GM21360 (cell line): ENCODE data around the gene FN1.

Source experiments
- ATAC-seq: cut with Tn5 transposase; IDR thresholded peaks from one replicate; pipeline ENCODE4 v1.9.1; 2021; ENCODE audit warnings: mild to moderate bottlenecking, moderate library complexity; ENCODE audit not compliant: unreplicated experiment

The FN1 gene

DNA sequence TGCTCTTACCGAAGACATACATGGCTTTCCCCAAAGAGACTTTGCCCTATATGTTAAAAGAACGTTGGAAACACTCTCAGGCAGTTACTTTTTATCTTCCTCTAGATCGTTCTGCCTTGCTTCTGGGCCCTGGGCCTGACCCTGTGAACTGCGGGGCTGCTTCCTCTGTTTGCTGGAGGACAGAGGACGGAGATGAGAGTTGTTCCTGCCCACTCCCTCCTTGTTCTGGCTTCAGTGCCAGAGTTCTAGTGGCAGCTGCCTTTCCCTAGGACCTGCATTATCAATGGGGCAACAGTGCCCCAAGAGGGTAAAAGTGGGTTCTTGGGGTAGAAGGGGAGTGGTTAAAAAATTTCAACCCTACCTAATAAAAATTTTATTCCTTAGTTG is 6.5 kb upstream of the FN1 start:
- no peak for ATAC-seq

DNA sequence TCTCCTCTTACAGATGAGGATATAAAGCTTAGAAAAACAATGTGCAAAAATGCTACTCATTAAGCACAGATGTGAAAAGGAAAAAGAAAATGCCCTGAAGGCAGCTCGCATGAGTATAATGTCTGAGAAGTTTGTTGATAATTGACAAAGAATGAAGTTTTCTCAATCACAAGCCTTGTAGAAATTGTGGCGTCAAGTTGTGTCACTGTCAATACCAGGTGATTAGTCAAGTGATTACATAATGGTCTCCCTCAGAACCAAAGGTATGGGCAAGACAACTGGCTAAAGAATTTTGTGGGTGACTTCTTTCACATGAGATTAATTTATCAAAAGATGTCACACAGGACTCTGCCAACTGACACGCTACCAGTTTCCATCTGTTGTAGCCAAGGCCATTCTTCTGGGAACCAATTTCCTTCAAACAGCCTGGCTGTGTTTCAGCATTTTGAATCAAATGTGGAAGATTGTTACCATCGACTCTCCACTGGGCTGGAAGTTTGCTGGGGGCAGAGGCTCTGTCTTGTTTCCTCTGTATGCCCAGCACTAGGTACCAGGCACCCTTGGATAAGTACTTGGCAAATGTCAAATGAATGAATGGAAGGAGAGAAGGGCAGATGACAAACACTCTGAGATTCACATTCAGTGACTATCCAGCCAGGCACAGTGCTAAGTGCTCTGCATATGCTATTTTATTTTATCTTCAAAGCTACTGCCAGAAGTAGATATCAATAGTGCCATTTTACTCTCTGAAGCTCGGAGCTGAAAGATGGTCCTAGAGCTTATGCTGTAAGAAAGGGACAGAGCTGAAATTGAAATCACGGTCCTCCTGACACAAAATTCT is 5.9 kb upstream of the FN1 start:
- no peak for ATAC-seq

DNA sequence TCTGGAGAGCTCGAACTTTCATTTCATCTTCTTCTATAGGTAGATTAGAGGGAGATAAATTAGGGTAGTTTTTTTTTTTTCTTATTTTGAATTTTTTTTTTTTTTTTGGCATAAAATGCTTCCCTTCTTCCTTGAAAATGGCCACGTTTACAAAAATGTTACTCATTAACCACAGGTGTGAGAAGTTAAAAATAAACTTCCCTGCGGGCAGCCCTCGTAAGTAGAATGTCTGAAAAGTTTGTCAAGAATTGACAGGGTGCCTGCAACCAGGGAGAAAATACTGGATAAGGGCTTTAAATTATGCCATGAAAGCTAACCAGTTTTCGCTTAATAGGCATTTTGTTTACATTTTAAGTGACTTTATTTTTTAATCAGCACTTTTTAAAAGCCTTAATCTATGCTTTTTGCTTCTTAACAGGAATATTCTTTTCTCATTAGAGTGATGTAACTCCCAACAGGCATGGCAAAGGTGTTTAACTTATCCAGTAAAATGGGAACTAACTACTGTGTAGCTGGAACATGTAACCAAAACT is 4.2 kb upstream of the FN1 start:
- no peak for ATAC-seq

DNA sequence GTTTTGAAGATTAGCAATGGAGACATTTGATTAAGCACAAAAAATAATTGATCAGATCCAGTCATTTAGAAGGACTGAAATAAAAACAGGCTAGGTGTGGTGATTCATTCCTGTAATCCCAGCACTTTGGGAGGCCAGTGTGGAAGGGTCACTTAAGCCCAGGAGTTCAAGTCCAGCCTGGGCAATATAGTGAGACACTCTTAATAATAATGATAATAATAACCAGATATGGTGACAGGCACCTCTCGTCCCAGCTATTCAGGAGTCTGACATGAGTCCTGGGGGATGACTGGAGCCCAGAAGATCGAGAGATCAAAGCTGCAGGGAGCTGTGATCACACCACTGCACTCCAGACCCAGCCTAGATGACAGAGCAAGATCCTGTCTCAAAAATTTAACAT is 3.5 kb upstream of the FN1 start:
- no peak for ATAC-seq

GRCh38 chr2:215437614-215438013 is 1.7 kb upstream of the FN1 start:
- ATAC-seq, result no peak

GRCh38 chr2:215436705-215437565 is 1.1 kb upstream of the FN1 start:
- ATAC-seq, result no peak

DNA sequence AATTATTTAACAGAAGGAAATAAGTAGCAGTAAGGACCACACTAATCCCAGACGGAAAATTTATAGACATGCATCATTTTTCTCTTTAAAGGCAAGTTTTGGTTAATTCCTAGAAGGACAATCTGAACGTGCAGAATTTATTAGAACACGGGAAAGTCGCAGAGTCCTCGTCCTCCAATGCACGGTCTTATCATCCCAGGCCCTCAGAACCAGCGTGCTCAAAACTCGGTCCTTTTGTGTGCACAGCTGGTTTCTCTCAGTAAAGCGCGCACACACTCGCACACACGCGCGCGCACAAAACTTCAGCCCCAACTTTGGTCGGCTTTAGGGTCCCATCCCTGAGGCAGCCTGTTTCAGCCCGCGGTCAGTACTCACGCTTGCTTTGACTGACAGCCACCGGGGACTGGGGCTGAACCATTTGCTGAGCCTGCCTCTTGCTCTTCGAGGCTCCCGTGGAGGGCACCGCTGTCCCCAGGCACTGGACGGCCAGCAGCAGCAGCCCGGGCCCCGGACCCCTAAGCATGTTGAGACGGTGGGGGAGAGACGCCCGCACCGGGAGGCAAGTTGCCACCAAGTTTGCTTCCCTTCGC is 493 bp downstream of the FN1 start:
- peak; percentile 16 for ATAC-seq

DNA sequence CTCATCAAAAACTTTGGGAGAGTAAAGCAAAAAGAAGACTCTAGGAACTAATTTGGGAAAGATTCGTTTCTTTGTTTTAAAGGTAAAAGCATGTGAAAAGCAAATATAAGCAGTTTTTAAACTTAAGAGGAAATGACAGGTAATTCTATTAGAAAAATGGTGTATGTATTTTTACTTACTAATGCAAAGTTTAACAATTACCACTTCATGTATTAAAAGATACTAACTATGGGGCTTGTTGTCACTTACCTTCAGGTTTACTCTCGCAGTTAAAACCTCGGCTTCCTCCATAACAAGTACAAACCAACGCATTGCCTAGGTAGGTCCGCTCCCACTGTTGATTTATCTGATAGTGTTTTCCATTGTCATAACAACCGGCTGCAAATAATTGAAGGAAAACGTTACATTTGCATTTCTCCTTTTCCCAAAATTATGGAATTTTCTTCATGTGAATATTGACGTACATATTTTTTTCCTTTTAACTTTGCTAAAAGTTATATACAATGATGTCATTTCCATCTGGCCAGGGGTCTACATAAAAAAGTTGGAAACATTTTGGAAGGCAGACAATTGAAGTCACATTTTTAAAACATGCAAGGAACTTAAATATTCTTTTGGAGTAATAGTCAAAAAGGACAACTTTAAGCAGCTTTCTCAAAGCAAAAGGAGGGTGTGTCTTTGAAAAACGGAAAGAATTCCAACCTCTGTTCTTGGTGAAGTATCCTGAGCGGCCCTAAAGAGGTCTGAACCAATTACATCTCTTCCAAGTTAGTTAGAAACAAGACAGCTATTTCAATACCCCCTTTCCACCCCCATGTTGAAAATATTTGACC is 1.2 kb downstream of the FN1 start:
- no peak for ATAC-seq

- no peak for ATAC-seq
These were observed 2.9 kb downstream of the FN1 start for GRCh38 chr2:215432759-215433594.

- ATAC-seq, result no peak
These were observed 3.8 kb downstream of the FN1 start for GRCh38 chr2:215431778-215432758.

GRCh38 chr2:215431290-215431689 is 4.6 kb downstream of the FN1 start:
- no peak for ATAC-seq

- ATAC-seq, result no peak
These were observed 5.2 kb downstream of the FN1 start for GRCh38 chr2:215430528-215431187.

DNA sequence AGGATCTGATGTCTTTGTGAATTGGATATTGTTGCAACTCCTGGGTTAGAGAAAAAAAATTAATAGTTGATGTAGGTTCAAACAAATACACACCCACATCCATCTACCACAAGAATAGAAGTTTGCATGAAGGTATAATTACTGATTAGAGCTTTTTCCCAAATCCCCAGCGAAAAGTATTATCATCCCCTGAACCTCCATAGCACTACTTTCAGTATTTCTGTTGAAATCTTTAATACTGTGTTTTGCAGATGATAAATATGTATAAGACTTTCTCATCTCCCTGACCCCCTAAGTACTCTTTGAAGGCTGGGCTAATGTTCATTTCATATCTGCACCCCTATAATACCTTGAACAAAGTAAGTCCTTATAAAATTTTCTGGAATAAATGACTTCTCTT is 6.4 kb downstream of the FN1 start:
- ATAC-seq, result no peak

- ATAC-seq, result no peak
These were observed 7.6 kb downstream of the FN1 start for GRCh38 chr2:215428060-215428910.

- no peak for ATAC-seq
These were observed 8.3 kb downstream of the FN1 start for GRCh38 chr2:215427585-215427984.

DNA sequence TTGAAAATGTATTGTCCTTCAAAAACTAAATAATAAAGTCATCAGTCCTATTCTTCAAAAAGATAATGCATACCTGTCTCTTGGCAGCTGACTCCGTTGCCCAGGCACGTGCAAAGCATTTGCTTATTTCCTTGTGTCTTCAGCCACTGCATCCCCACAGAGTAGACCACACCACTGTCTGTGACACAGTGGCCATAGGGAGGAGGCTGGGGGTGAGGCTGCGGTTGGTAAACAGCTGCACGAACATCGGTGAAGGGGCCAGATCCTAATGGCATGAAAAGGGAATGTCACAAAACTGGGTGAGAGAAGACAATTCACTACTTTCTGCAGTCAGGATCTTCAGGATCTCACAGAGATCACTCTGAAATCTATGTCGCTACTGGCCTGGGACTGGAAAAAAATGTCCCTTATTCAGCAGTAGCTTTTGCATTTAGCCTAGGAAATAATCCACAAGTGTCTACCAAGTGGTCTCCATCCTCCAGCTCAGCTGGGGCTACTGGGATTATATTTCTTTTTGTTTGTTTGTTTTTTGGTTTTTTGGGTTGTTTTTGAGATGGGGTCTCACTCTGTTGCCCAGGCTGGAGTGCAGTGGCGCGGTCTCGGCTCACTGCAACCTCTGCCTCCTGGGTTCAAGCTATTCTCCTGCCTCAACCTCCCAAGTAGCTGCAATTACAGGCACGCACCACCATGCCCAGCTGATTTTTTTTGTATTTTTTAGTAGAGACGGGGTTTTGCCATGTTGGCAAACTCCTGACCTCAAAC is 10.7 kb downstream of the FN1 start:
- ATAC-seq, result no peak
